IPS DF 19.7 (cell line): Measurements from ENCODE around the gene UBXN1.

Experiments used
- DNase-seq: peaks from one replicate; pipeline ENCODE4 v3.0.0-alpha.2; 2013; ENCODE audit warnings: low read depth, low spot score

Gene UBXN1

DNA sequence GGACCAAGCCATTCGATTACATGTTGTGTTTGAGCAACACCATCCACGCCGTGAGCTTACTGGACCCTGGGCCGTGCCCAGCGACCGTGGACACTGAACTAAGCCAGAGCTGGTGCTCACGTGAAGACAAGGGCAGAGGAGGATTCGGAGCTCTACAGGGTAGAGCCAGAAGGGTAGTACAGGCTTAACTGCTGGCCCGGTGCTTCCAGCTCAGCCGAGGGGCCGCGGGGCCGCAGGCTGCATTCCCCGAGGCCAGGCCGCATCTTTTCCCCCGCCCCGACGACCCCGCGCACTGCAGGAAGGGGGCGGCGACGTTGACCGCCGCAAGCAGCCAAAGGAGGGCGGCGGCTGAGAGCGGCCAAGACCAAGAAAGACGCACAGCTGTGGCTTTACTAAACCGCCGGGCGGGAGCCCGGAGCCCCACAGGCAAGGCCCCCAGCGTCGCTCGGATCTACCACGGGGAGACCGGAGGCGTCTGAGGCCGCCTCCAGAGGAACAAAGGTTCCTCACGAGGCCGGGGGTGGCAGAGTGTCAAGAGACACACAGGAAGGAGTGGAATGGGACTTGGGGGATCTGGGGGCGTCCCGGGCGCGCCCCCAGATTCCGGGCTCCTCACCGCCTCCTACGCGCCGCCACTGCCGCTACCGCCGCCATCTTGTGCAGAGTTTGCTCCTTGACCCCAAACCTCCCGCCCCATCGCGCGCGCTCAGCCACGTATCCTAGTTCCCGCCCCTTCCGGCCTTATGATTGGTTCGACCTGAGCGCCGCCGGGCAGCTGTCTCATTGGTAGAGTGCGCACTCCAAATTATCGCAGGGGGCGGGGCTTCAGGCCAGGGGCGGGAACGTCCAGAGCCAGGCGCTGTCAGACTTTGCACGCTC is 32.7 kb downstream of the UBXN1 start, which contains the start of gene GANAB:
Gene GANAB, minus strand, starts transcription at position 668 of the 879 bp plus-strand sequence. Its CDS starts 14 bp downstream, at position 654.
- DNase-seq, result peak; percentile 75

DNA sequence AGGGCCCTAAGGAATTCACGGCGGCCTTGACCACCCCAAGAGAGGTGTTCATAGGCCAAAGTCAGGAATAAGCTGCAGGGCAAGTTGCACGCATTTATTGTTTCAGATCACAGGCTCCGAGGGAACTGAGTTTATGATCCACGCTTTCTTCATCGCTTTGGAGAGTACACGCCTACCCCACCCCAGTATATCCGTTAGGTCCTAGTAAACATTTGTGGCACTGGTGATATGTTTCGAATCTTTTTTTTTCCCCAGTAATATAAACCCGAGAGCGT is 33.3 kb downstream of the UBXN1 start:
- no peak for DNase-seq

GRCh38 chr11:62644220-62644619 is 34.7 kb downstream of the UBXN1 start:
- no peak for DNase-seq

GRCh38 chr11:62632492-62632891 is 46.4 kb downstream of the UBXN1 start:
- DNase-seq, result no peak

GRCh38 chr11:62627713-62628112 is 51.2 kb downstream of the UBXN1 start:
- no peak for DNase-seq
